Panc1 (cell line): Measurements from ENCODE around the gene SNX7. TPM values are rescaled to one million over a fixed set of nuclear protein-coding genes. Genes with fewer than 3 reads are reported as not detected.

Experiments used
- ATAC-seq: fragments of 200-7000 bp; cut with Tn5 transposase; 2 replicates; pipeline ENCODE4 v1.9.1; 2020; ENCODE audit warnings: mild to moderate bottlenecking, moderate library complexity
- BruUV-seq: library from RNA; stranded (reverse); fragments of 400-500 nt; replicated peaks from 2 replicates; lab custom pipeline; 2021; lab: Mats Ljungman, UMichigan
- CTCF ChIA-PET: fragments of 300-600 bp; sonication (Branson Sonifier 250); formaldehyde crosslinking; loops from one replicate; lab custom pipeline; 2022; ENCODE audit warnings: antibody characterized with exemption; lab: Charles Lee
- POLR2A ChIA-PET: fragments of 300-600 bp; sonication (Branson Sonifier 250); formaldehyde crosslinking; loops from one replicate; lab custom pipeline; 2022; ENCODE audit warnings: antibody characterized with exemption; lab: Charles Lee
- DNase-seq: peaks from one replicate; pipeline ENCODE4 v3.0.0-alpha.2; 2010; ENCODE audit warnings: low read depth, low spot score
- H3K27ac ChIP-seq: 2 replicates; pipeline ENCODE4 v1.5.1; 2011; ENCODE audit warnings: mild to moderate bottlenecking, low read length, inconsistent platforms
- H3K27me3 ChIP-seq: fragments of 200-500 bp; sonication (Bioruptor generic); 2 replicates; pipeline ENCODE4 v1.6.0; 2014; ENCODE audit warnings: low read length, inconsistent platforms; ENCODE audit not compliant: control insufficient read depth, insufficient read depth
- H3K36me3 ChIP-seq: fragments of 200-500 bp; sonication (Bioruptor generic); 2 replicates; pipeline ENCODE4 v1.5.1; 2014; ENCODE audit warnings: inconsistent platforms, mild to moderate bottlenecking, low read length, moderate library complexity; ENCODE audit not compliant: control insufficient read depth, insufficient read depth
- H3K4me1 ChIP-seq: 2 replicates; pipeline ENCODE4 v1.5.1; 2011; ENCODE audit warnings: inconsistent platforms, mild to moderate bottlenecking, low read length, moderate library complexity; ENCODE audit not compliant: control insufficient read depth, insufficient read depth
- H3K4me3 ChIP-seq, 2 experiments: 2 replicates each; pipeline ENCODE4 v1.5.1; 2011 to 2012; ENCODE audit warnings: low read depth in 2 of 2, low read length in 2 of 2, mild to moderate bottlenecking in 2 of 2, inconsistent platforms in 1 of 2, moderate library complexity in 1 of 2
- H3K9me3 ChIP-seq: fragments of 200-500 bp; sonication (Bioruptor generic); 2 replicates; pipeline ENCODE4 v1.5.1; 2014; ENCODE audit warnings: low read depth, mild to moderate bottlenecking, inconsistent platforms, low read length, moderate library complexity; ENCODE audit not compliant: control insufficient read depth, insufficient read depth
- CTCF ChIP-seq: fragments of 450-650 bp; IDR thresholded peaks from 2 replicates; pipeline ENCODE4 v1.5.1; 2017; ENCODE audit warnings: mild to moderate bottlenecking
- POLR2AphosphoS5 ChIP-seq: IDR thresholded peaks from 2 replicates; pipeline ENCODE4 v1.6.1; 2012; ENCODE audit warnings: mild to moderate bottlenecking, low read depth, low read length, moderate library complexity
- REST ChIP-seq, 2 experiments: IDR thresholded peaks; 2 replicates each; pipeline ENCODE4 v1.6.1; 2011 to 2012; ENCODE audit warnings: low read depth in 2 of 2, control low read depth in 1 of 2, low read length in 1 of 2, mild to moderate bottlenecking in 1 of 2, moderate library complexity in 1 of 2; ENCODE audit not compliant: insufficient read depth in 1 of 2
- SIN3A ChIP-seq: IDR thresholded peaks from 2 replicates; pipeline ENCODE4 v1.6.1; 2012; ENCODE audit warnings: low read depth, mild to moderate bottlenecking, low read length, moderate library complexity, borderline replicate concordance; ENCODE audit not compliant: insufficient read depth
- TCF7L2 ChIP-seq: IDR thresholded peaks from 2 replicates; pipeline ENCODE4 v1.6.1; 2011; ENCODE audit warnings: mild to moderate bottlenecking, low read depth, low read length, inconsistent platforms
- in situ Hi-C: cut with HindIII; loops from 2 replicates; pipeline ENCODE4 v1.10.0; 2016; ENCODE audit warnings: low sequenced_read_pairs, low pct_unique_long_range_greater_than_20kb
- intact Hi-C: fragments of 100-400 bp; cut with micrococcal nuclease; formaldehyde crosslinking; loops from one replicate; pipeline ENCODE4 v1.10.0; 2022; ENCODE audit not compliant: unreplicated experiment
- total RNA-seq: library from RNA; stranded (reverse); gene quantifications from one replicate; pipeline ENCODE4 v1.2.1, GENCODE V29; 2021; ENCODE audit not compliant: unreplicated experiment

Gene SNX7
- total RNA-seq, 1 experiment from 2014 or later, result 37.4 TPM

DNA sequence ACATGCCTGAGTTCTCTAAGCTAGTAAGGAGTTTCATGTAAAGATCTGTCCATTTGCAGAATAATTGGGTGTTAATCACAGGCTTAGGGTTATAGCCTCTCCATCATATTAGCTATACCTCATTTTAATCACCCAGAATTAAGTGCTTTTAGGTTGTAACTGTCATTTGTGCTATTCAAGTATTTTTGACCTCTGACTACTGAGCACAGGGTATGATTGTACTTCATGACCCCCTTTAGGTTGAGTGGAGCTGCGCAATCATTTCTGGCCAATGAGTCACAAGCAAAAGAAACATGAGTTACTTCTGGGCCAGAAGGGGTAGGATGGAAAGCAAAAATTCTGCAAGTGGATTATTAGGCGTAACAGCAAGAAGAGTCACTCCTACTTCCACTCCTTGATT lies 8.4 kb upstream of the SNX7 start:
- H3K36me3 ChIP-seq, result no peaks in the 10 kb centered on the region
- H3K9me3 ChIP-seq, result no peaks in the 10 kb centered on the region
- no peaks in the 10 kb centered on the region for H3K27me3 ChIP-seq
- intact Hi-C loops (no loop called here), in situ Hi-C loops (no loop called here)
- no peak for DNase-seq
- CTCF ChIA-PET, result no interaction called here
- no peak overlapping the region for H3K4me3 ChIP-seq
- POLR2A ChIA-PET, result no interaction called here
- BruUV-seq, result no TSS peak
- no peak overlapping the region for H3K27ac ChIP-seq
- no peak for ATAC-seq
- no peaks in the 10 kb centered on the region for H3K4me1 ChIP-seq
- TF ChIP-seq REST (IDR thresholded peaks at IDR 0.05; ENCODE audit: insufficient read depth in 1 of 2, low read depth in 2 of 2, low read length in 1 of 2) (no peak), POLR2AphosphoS5 (no peak), TCF7L2 (no peak), SIN3A (no peak), CTCF (no peak)

DNA sequence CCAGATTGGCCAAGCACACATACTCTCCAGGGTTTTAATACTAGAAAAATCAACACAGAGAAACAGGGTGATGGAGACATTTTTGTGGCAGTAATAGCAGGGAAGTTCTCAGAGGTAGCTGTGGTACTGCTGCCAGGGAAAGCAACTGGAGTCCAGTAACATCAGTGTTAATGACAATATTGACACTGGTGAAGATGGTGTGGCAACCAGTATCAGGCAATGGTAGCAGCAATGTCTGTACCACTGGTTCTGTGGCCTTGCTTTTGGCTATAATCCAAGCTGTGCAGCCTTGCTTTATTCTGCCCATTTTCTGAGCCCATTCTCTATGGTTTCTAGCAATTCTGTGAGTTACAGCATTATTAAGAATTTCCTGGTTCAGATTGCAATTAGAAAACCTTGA lies 1.6 kb upstream of the SNX7 start:
- intact Hi-C loops (no loop called here), in situ Hi-C loops (no loop called here)
- ATAC-seq, result no peak
- Histone ChIP-seq H3K27me3 (no peaks in the 10 kb centered on the region), H3K36me3 (no peaks in the 10 kb centered on the region; the same call in 1 of the 2 replicates), H3K4me1 (peaks cover 10% of the 10 kb centered on the region), H3K27ac (no peak overlapping the region), H3K9me3 (no peaks in the 10 kb centered on the region), H3K4me3 (no peak overlapping the region)
- ChIA-PET CTCF (no interaction called here), POLR2A (no interaction called here)
- BruUV-seq, result no TSS peak
- TF ChIP-seq CTCF, result no peak
- TF ChIP-seq TCF7L2, result no peak
- TF ChIP-seq POLR2AphosphoS5, result no peak
- TF ChIP-seq REST (IDR thresholded peaks at IDR 0.05; ENCODE audit: insufficient read depth in 1 of 2, low read depth in 2 of 2, low read length in 1 of 2), result no peak
- no peak for TF ChIP-seq SIN3A
- DNase-seq, result no peak
